GM19035 (cell line): Measurements from ENCODE around the gene SH3BGRL2.
"Not testable (repeated sequence)": the region's sequence is repeated elsewhere in the genome, so short reads cannot be mapped to it uniquely, and the experiment has no call there.

Source experiments
- ATAC-seq: cut with Tn5 transposase; IDR thresholded peaks from one replicate; pipeline ENCODE4 v1.9.1; 2021; ENCODE audit not compliant: unreplicated experiment

Gene SH3BGRL2

GRCh38 chr6:79647741-79648140, 16.6 kb downstream of the SH3BGRL2 start:
- no peak for ATAC-seq

GRCh38 chr6:79648328-79648727, 17.2 kb downstream of the SH3BGRL2 start:
- no peak for ATAC-seq

GRCh38 chr6:79649016-79649415, 17.9 kb downstream of the SH3BGRL2 start:
- ATAC-seq: no peak

- no peak for ATAC-seq
Measured at GRCh38 chr6:79650950-79651349, 19.8 kb downstream of the SH3BGRL2 start.

GRCh38 chr6:79656134-79656533, 25.0 kb downstream of the SH3BGRL2 start:
- no peak for ATAC-seq

- no peak for ATAC-seq
Measured at GRCh38 chr6:79657238-79657637, 26.1 kb downstream of the SH3BGRL2 start.

GRCh38 chr6:79663655-79664054, 32.5 kb downstream of the SH3BGRL2 start:
- ATAC-seq: not testable (repeated sequence)

GRCh38 chr6:79665725-79666551, 34.8 kb downstream of the SH3BGRL2 start:
- no peak for ATAC-seq

GRCh38 chr6:79666634-79667033, 35.5 kb downstream of the SH3BGRL2 start:
- ATAC-seq: no peak

GRCh38 chr6:79668381-79668780, 37.3 kb downstream of the SH3BGRL2 start:
- ATAC-seq: no peak

GRCh38 chr6:79669766-79670165, 38.6 kb downstream of the SH3BGRL2 start:
- ATAC-seq: no peak

- ATAC-seq: no peak
Measured at GRCh38 chr6:79670789-79671188, 39.7 kb downstream of the SH3BGRL2 start.

GRCh38 chr6:79671600-79672266, 40.6 kb downstream of the SH3BGRL2 start:
- ATAC-seq: no peak

GRCh38 chr6:79672631-79673111, 41.5 kb downstream of the SH3BGRL2 start:
- no peak for ATAC-seq

- ATAC-seq: no peak
Measured at GRCh38 chr6:79673947-79674346, 42.8 kb downstream of the SH3BGRL2 start.

GRCh38 chr6:79676785-79677736, 45.9 kb downstream of the SH3BGRL2 start:
- ATAC-seq: no peak

GRCh38 chr6:79682682-79683081, 51.6 kb downstream of the SH3BGRL2 start:
- ATAC-seq: not testable (repeated sequence)

GRCh38 chr6:79684876-79685275, 53.7 kb downstream of the SH3BGRL2 start:
- ATAC-seq: no peak

GRCh38 chr6:79686707-79687309, 55.7 kb downstream of the SH3BGRL2 start:
- no peak for ATAC-seq

GRCh38 chr6:79687759-79688158, 56.6 kb downstream of the SH3BGRL2 start:
- no peak for ATAC-seq

GRCh38 chr6:79694156-79694555, 63.0 kb downstream of the SH3BGRL2 start:
- ATAC-seq: no peak
